HG03521 (cell line): ENCODE data around the gene TOPORS.

Experiments used
- ATAC-seq: cut with Tn5 transposase; IDR thresholded peaks from one replicate; pipeline ENCODE4 v1.9.1; 2021; ENCODE audit warnings: mild to moderate bottlenecking, moderate library complexity; ENCODE audit not compliant: unreplicated experiment

The TOPORS gene

GRCh38 chr9:32508728-32509127 lies 43.7 kb downstream of the TOPORS start:
- ATAC-seq = no peak

- ATAC-seq = no peak
These were observed 49.4 kb downstream of the TOPORS start for GRCh38 chr9:32503008-32503407.

GRCh38 chr9:32502464-32502863 lies 49.9 kb downstream of the TOPORS start:
- no peak for ATAC-seq

- ATAC-seq = no peak
These were observed 50.5 kb downstream of the TOPORS start for GRCh38 chr9:32501868-32502267.

GRCh38 chr9:32500768-32501167 lies 51.6 kb downstream of the TOPORS start:
- no peak for ATAC-seq

- no peak for ATAC-seq
These were observed 54.5 kb downstream of the TOPORS start for GRCh38 chr9:32497921-32498320.

GRCh38 chr9:32490601-32491000 lies 61.8 kb downstream of the TOPORS start:
- no peak for ATAC-seq
